H1 (cell line): Measurements from ENCODE around the gene DENND6B.

ENCODE experiments used
- EZH2 ChIP-seq: fragments of 200-600 bp; sonication (generic); IDR thresholded peaks from 2 replicates; pipeline ENCODE4 v1.7.1; 2012; ENCODE audit warnings: low read depth, mild to moderate bottlenecking, moderate library complexity, low read length, inconsistent platforms; ENCODE audit not compliant: severe bottlenecking
- FOSL1 ChIP-seq: IDR thresholded peaks from 2 replicates; pipeline ENCODE4 v1.6.1; 2011; ENCODE audit warnings: mild to moderate bottlenecking, low read depth, low read length, moderate library complexity; ENCODE audit not compliant: insufficient read depth
- GABPA ChIP-seq: IDR thresholded peaks from 2 replicates; pipeline ENCODE4 v1.6.1; 2011; ENCODE audit warnings: mild to moderate bottlenecking, low read length, moderate library complexity, borderline replicate concordance; ENCODE audit not compliant: insufficient read depth
- POLR2A ChIP-seq, 2 experiments: IDR thresholded peaks; 1 replicate in 1 of 2; 2 replicates in 1 of 2; pipeline ENCODE4 v1.6.1; 2011; ENCODE audit warnings: low read depth in 2 of 2, low read length in 2 of 2, mild to moderate bottlenecking in 2 of 2; ENCODE audit errors: control extremely low read depth in 1 of 2
- POLR2AphosphoS5 ChIP-seq: IDR thresholded peaks from 2 replicates; pipeline ENCODE4 v1.6.1; 2011; ENCODE audit warnings: low read depth, low read length
- RAD21 ChIP-seq, 2 experiments: IDR thresholded peaks in 1 of 2; conservative IDR thresholded peaks in 1 of 2; 2 replicates each; pipeline ENCODE4 v1.6.1; 2011; ENCODE audit warnings: low read depth in 2 of 2, low read length in 2 of 2, improper control_type of control experiment in 1 of 2, inconsistent platforms in 1 of 2, mild to moderate bottlenecking in 1 of 2, moderate library complexity in 1 of 2
- RBBP5 ChIP-seq: IDR thresholded peaks from 2 replicates; pipeline ENCODE4 v1.7.1; 2012; ENCODE audit warnings: low read depth, mild to moderate bottlenecking, inconsistent platforms, low read length, moderate library complexity, borderline replicate concordance
- RXRA ChIP-seq: IDR thresholded peaks from 2 replicates; pipeline ENCODE4 v1.6.1; 2011; ENCODE audit warnings: low read depth, mild to moderate bottlenecking, low read length, moderate library complexity; ENCODE audit not compliant: insufficient read depth
- SUZ12 ChIP-seq: fragments of 200-600 bp; sonication (generic); IDR thresholded peaks from 2 replicates; pipeline ENCODE4 v1.6.1; 2012; ENCODE audit warnings: mild to moderate bottlenecking, inconsistent platforms, low read length, moderate library complexity, mixed read lengths
- YY1 ChIP-seq: IDR thresholded peaks from 2 replicates; pipeline ENCODE4 v1.6.1; 2011; ENCODE audit warnings: low read depth, mild to moderate bottlenecking, low read length
- TF ChIP-seq, protein P1 (sequence below), 3 experiments: IDR thresholded peaks; 1 replicate in 2 of 3; 2 replicates in 1 of 3; pipeline versions ENCODE4 v1.5.1 to v1.6.1; 2011; ENCODE audit warnings: low read length in 3 of 3, mild to moderate bottlenecking in 3 of 3, inconsistent platforms in 2 of 3, low read depth in 1 of 3, moderate library complexity in 1 of 3; ENCODE audit not compliant: insufficient read depth in 1 of 3; ENCODE audit errors: control extremely low read depth in 1 of 3

GRCh38 chr22:50338860-50339462, 12.1 kb upstream of the DENND6B start:
- TF ChIP-seq RXRA (no peak), POLR2AphosphoS5 (no peak), EZH2 (no peak), RAD21 (IDR thresholded peaks at IDR 0.05 in 1 of 2, conservative IDR thresholded peaks at IDR 0.05 in 1 of 2; ENCODE audit: low read depth in 2 of 2, low read length in 2 of 2) (no peak), SUZ12 (no peak), POLR2A (IDR thresholded peaks at IDR 0.05; ENCODE audit: control extremely low read depth in 1 of 2, low read depth in 2 of 2, low read length in 2 of 2) (no peak), FOSL1 (no peak), YY1 (no peak), RBBP5 (no peak), GABPA (no peak)
- TF ChIP-seq, protein P1, sequence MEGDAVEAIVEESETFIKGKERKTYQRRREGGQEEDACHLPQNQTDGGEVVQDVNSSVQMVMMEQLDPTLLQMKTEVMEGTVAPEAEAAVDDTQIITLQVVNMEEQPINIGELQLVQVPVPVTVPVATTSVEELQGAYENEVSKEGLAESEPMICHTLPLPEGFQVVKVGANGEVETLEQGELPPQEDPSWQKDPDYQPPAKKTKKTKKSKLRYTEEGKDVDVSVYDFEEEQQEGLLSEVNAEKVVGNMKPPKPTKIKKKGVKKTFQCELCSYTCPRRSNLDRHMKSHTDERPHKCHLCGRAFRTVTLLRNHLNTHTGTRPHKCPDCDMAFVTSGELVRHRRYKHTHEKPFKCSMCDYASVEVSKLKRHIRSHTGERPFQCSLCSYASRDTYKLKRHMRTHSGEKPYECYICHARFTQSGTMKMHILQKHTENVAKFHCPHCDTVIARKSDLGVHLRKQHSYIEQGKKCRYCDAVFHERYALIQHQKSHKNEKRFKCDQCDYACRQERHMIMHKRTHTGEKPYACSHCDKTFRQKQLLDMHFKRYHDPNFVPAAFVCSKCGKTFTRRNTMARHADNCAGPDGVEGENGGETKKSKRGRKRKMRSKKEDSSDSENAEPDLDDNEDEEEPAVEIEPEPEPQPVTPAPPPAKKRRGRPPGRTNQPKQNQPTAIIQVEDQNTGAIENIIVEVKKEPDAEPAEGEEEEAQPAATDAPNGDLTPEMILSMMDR (IDR thresholded peaks at IDR 0.05; ENCODE audit: control extremely low read depth in 1 of 3, insufficient read depth in 1 of 3, low read depth in 1 of 3, low read length in 3 of 3) = no peak
